Activated CD4-positive, alpha-beta T cell treated with anti-CD3 and anti-CD28 coated beads, Interleukin-2, amount 50 U/mL, for 1 hour (primary cell): ENCODE data around the gene LRRTM1.

Experiments used
- DNase-seq: peaks from one replicate; pipeline ENCODE4 v3.0.0-alpha.2; 2020

LRRTM1 gene

GRCh38 chr2:80302314-80303005 is 2.1 kb downstream of the LRRTM1 start:
- DNase-seq = no peak

DNA sequence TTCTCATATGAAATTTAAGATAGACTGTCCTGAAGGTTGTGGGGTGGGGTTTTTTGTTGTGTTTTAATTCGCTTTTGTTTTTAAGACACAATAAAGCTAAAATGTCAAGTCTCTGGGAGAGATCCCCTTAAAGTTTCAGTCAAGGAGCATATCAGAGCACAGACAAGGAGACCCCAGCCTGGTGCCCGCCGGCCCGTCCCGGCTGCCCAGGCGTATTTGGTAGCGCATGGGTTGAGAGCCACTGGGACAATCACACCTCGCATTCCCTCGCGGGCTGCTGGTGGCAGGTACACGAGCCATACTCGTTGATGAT is 2.6 kb downstream of the LRRTM1 start:
- no peak for DNase-seq

- DNase-seq = no peak
Measured at GRCh38 chr2:80300954-80301353, 3.6 kb downstream of the LRRTM1 start.

DNA sequence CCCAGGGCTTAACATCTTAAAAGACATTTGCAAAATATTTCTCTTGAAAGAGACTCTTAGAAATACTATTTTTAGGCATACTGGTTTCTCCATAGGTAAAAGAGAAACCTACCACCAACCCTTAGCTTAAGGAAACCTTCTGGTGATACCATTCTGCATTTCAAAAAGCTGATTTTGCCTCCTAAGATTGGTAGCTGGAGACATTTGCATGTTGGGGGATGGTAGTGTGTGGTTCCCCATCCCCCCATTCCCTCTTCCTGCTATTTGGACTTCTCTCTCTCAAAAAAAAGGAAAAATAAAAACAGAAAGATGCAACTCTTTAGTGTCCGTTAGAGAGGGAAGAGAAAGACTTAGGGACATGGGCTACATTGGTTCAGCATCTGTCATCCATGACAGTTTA is 4.2 kb downstream of the LRRTM1 start:
- no peak for DNase-seq

DNA sequence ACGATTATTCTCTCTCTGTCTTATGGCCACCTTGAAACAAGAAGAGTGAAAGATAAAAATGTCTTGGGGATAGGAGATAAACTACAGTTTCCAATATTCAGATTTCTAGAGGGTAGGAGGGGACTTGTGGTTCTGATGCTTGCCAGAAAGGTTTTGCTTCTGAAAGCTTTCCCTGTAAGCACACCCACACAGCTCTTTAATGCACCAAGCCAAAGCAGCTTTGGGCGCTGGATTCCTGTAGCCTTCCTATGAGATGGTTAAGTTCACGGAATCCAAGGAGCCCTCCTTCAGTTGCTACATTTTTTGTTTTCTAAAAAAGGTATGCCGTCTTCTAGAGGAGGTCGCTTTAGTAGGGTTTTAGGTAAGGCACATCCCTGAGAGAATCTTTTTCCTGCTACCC is 4.9 kb downstream of the LRRTM1 start:
- no peak for DNase-seq

- no peak for DNase-seq
Measured at GRCh38 chr2:80298954-80299353, 5.6 kb downstream of the LRRTM1 start.

DNA sequence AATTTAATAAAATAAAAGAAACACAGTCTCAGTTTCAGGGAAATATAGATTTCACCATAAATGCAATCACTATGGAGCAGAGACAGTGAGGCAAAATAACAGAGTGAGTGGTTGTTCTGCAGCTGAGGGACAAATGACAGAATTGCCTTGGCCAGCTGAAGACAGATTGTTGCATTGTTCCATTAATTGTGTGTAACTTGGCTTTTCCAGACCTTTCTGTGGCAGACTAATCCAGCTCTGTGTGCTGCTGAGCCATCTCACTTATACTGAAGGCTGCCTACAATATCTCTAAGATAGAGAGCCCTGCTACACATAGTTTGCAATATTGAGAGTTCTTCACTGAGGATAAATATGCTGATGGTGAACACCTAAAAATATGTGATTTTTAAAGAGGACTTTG is 11.5 kb downstream of the LRRTM1 start:
- no peak for DNase-seq

DNA sequence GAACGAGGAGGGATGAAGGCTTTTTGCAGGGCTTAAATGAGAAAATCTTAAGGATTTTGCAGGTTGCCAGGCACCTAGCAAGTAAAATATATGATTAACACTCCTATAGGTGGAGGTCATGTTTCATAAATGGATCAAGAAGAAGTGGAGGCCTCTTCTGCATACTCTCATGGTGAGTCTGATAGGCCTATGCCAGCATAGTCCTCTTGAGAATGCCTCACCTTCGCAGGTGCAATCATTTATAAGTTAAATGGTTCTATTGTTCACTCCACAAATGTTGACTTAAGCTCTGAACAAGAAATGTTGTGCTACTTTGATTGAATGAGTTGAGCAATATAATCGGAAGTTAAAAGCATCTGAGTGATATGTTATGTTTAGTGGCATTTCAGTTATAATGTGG is 12.1 kb downstream of the LRRTM1 start:
- DNase-seq = no peak

- no peak for DNase-seq
Measured at GRCh38 chr2:80291656-80292055, 12.9 kb downstream of the LRRTM1 start.

DNA sequence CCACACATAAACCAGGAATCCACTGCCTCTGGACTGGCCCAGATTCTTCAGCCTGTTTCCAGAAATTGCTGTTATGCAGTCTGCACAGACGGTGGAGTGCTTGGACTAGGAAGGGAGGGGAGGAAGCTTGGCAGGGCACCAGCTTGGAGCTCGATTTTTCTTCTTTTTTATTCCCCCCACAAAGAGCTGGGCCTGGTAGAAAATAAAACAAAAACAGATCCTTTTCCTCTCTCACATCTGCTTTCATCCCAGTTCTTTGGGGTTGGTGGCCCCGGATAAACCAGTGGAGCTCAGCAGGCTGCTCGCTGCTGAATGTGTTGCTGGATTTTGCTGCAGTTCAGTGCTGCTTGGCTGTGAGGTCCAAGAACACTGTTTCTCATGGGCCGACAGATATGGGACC is 16.0 kb downstream of the LRRTM1 start:
- DNase-seq = no peak

DNA sequence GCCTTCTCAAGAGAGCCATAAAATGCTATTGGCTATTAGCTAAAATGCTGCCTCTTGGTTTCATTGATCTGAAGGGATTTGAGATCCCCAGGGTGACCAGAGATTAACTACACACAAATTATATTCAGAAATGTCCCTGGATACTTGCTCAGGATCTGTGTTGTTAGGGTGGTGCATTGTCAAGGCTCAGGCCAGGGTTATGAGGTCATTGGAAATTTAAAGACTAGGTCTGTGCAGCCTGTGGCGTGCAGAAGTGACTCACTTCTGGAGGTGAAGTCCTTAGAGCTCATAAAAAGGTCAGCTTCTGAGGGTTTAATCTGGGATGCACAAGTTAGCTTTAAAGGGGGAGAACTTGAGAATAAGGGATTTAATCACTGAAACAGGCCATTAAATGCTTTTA is 23.5 kb downstream of the LRRTM1 start:
- no peak for DNase-seq

- DNase-seq = no peak
Measured at GRCh38 chr2:80280598-80280997, 24.0 kb downstream of the LRRTM1 start.

DNA sequence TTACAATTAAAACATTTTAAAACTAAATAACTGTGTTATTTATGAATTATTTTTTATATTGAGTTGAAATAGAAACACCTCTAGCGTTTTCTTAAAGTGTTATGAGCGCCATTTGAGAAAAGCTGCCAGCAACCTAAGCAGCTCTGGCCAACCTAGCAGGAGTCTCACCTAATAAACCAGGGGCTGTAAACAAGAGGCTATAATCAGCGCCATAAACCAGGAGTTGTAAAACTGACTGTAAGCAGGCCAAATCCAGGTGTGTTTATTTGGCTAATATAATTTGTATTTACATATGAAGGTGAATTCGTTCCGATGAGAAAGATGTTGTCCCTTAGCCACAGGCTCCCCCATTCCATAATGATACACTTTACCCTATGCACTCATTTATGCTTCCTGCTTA is 34.7 kb downstream of the LRRTM1 start:
- no peak for DNase-seq

- no peak for DNase-seq
Measured at GRCh38 chr2:80266231-80266630, 38.3 kb downstream of the LRRTM1 start.

DNA sequence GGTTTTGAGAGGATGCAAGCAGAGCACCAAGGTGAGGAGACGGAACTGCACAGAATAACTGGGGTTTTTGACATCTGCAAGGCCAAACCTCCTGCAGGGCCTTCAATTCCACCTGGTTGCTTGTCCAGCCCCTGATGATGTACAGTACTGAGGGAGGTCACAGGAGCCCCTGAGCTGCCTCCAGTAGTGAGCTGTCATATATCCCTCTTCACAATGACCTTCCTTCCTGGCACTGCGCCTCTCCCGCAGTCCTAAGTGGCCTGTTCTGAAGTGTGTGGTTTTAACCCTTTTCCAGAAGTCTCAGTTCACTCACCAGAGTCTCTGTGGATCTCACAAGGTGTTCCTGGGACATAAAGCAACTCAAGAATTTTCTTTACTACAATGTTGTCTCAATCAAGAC is 45.3 kb downstream of the LRRTM1 start:
- DNase-seq = no peak

DNA sequence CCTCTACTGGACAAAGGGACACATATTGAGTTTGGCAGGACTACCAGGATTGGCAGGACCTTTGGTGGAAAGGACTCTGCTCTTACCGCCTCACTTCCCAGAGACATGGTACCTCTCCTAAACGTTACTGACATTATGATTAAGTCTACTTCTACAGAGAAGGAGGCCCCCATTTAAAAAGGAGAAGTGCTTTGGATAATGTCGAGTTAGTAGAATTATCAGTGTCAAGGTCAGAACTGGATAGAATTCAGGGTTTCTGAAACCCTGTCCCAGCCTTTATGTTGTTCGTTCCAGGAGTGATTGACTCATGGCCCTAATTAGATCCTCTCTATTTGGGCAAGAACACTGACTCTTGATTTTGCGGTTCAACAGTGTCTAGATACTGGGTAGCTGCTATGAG is 45.8 kb downstream of the LRRTM1 start:
- no peak for DNase-seq

DNA sequence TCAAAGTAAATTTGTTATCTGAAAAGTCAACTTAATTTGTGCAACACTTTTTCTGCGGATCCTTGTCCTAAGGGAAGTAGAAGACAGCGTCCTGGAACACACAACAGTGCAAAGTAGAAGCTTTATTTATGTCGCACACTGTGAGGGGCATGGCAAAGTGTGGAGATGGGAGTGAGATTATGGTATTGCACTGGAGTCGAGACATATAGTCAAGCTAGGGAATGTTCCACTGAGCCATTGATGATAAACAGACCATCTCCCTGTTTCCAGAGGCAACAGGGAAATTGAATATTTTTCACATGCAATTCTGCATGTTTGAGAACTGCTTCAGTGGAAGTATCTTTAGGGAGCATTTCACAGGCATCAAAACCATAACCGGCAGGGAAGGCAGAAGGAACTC is 46.2 kb downstream of the LRRTM1 start:
- DNase-seq = no peak

GRCh38 chr2:80257450-80257849 is 47.1 kb downstream of the LRRTM1 start:
- no peak for DNase-seq

- DNase-seq = no peak
Measured at GRCh38 chr2:80256782-80257167, 47.8 kb downstream of the LRRTM1 start.

GRCh38 chr2:80255918-80256781 is 48.4 kb downstream of the LRRTM1 start:
- DNase-seq = no peak

GRCh38 chr2:80252294-80252986 is 52.1 kb downstream of the LRRTM1 start:
- no peak for DNase-seq
